ENCODE measurements around the gene GNA12.
A peak's percentile ranks its signal among the peaks of the same experiment; 100 is the strongest.

- TF ChIP-seq POLR2AphosphoS5 (IDR thresholded peaks at IDR 0.05), result peak in 1 of 3 donors; percentile 26
- no peak for TF ChIP-seq POLR2A (IDR thresholded peaks at IDR 0.05)
- TF ChIP-seq CTCF (IDR thresholded peaks at IDR 0.05 in 8 of 11, conservative IDR thresholded peaks at IDR 0.05 in 3 of 11), result no peak
Observed at GRCh38 chr7:2715341-2716231, 128.5 kb downstream of the GNA12 start.

All from spleen (tissue), 7 donors.